Nucleus accumbens (tissue), 56 donors: ENCODE measurements around the gene RBM33.

Experiments
- DNase-seq, 56 donors: peaks; one replicate each; lab custom pipeline; 2025; lab: John Stamatoyannopoulos, UW

RBM33 gene

GRCh38 chr7:155624412-155624811 lies 20.0 kb upstream of the RBM33 start:
- DNase-seq = no peak

- DNase-seq = no peak
Observed at GRCh38 chr7:155625557-155625956, 18.9 kb upstream of the RBM33 start.

- no peak for DNase-seq
Observed at GRCh38 chr7:155629171-155629570, 15.3 kb upstream of the RBM33 start.

GRCh38 chr7:155631155-155631554 lies 13.3 kb upstream of the RBM33 start:
- DNase-seq = no peak

- no peak for DNase-seq
Observed at GRCh38 chr7:155635817-155636216, 8.6 kb upstream of the RBM33 start.

- DNase-seq = no peak
Observed at GRCh38 chr7:155637155-155637554, 7.3 kb upstream of the RBM33 start.

- no peak for DNase-seq
Observed at GRCh38 chr7:155638366-155638765, 6.1 kb upstream of the RBM33 start.

- no peak for DNase-seq
Observed at GRCh38 chr7:155639958-155640520, 4.4 kb upstream of the RBM33 start.

GRCh38 chr7:155640629-155641028 lies 3.8 kb upstream of the RBM33 start:
- no peak for DNase-seq

GRCh38 chr7:155643804-155644177 lies 670 bp upstream of the RBM33 start:
- peak in 1 of 56 donors; percentile 49 for DNase-seq

- DNase-seq = peak in 36 of 56 donors; percentile 7 to 72 (median 40)
Observed at GRCh38 chr7:155644971-155645509, 579 bp downstream of the RBM33 start.

- no peak for DNase-seq
Observed at GRCh38 chr7:155645662-155646061, 1.2 kb downstream of the RBM33 start.

- DNase-seq = no peak
Observed at GRCh38 chr7:155646669-155647068, 2.2 kb downstream of the RBM33 start.

- DNase-seq = no peak
Observed at GRCh38 chr7:155647302-155647701, 2.8 kb downstream of the RBM33 start.

GRCh38 chr7:155647734-155648133 lies 3.3 kb downstream of the RBM33 start:
- DNase-seq = no peak

- DNase-seq = no peak
Observed at GRCh38 chr7:155648752-155649339, 4.4 kb downstream of the RBM33 start.

- no peak for DNase-seq
Observed at GRCh38 chr7:155649588-155649987, 5.1 kb downstream of the RBM33 start.

GRCh38 chr7:155652156-155653114 lies 8.0 kb downstream of the RBM33 start:
- no peak for DNase-seq

GRCh38 chr7:155653803-155654202 lies 9.3 kb downstream of the RBM33 start:
- DNase-seq = no peak

- no peak for DNase-seq
Observed at GRCh38 chr7:155656891-155657290, 12.4 kb downstream of the RBM33 start.

- DNase-seq = no peak
Observed at GRCh38 chr7:155660059-155660757, 15.7 kb downstream of the RBM33 start.
